Left ventricle myocardium superior (tissue), 1 donor: Measurements from ENCODE around the gene PCYT1A. TPM values are rescaled to one million over a fixed set of nuclear protein-coding genes. Genes with fewer than 3 reads are reported as not detected.

Experiments used
- total RNA-seq: library from RNA; stranded (reverse); fragmentation: NEBNext Ultra II Directional; extraction: Animal tissue kit (Norgen Biotek cat#: 25700); gene quantifications from one replicate; pipeline ENCODE4 v1.2.1, GENCODE V29; 2021
- donor health status: DM: no; HTN: yes; CAD: no; lungs with severe emphysema.

PCYT1A gene
- total RNA-seq, 1 donor from 2014 or later: 99.0 TPM

Other genes with a start within 250 kb of the PCYT1A start
- 61.2 TPM for gene TFRC, start 205.6 kb downstream of the PCYT1A start, total RNA-seq
- not detected for gene ZDHHC19, start 76.3 kb downstream of the PCYT1A start, total RNA-seq
- gene SLC51A, start 71.2 kb downstream of the PCYT1A start, total RNA-seq: not detected
- gene DYNLT2B, start 30.5 kb upstream of the PCYT1A start, total RNA-seq: 1.9 TPM
- gene TM4SF19, start 50.7 kb upstream of the PCYT1A start, total RNA-seq: not detected
- gene UBXN7, start 144.7 kb upstream of the PCYT1A start, total RNA-seq: 36.0 TPM
- 23.2 TPM for gene RNF168, start 216.0 kb upstream of the PCYT1A start, total RNA-seq
- 110 TPM for gene SMCO1, start 227.6 kb upstream of the PCYT1A start, total RNA-seq